DMS114 treated with DMSO at 0.1 percent for 48 hours (cell line): ENCODE data around the gene PARP6.
A peak's percentile ranks its signal among the peaks of the same experiment; 100 is the strongest.

Experiments
- DNase-seq: peaks from one replicate; lab custom pipeline; 2025; ENCODE audit not compliant: unreplicated experiment; lab: John Stamatoyannopoulos, UW

PARP6 gene

DNA sequence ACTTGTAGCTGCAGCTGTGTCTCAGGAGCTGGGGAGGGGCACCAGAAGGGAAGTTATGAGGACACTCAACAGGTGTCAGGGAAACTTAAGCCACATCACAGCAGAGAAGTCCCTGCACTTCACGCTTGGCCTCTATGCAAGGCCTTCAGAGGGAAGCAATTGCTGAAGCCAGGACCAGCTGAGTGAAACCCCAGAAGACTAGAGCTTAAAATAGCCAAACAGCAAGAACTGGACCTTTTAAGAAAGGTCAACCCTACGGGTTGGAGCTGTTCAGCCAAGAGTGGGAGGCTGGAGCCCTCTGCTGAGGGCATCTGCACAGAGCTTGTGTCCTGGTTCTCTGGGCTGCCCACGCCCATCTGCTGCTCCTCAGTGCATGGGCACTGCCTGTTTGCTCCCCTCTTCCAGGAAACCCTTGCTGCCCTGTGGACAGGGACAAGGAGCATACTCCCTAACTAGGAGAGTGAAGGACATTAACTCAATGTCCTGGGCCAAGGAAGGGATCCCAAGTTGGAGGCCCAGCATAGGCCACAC lies 70.9 kb downstream of the PARP6 start:
- DNase-seq = no peak

DNA sequence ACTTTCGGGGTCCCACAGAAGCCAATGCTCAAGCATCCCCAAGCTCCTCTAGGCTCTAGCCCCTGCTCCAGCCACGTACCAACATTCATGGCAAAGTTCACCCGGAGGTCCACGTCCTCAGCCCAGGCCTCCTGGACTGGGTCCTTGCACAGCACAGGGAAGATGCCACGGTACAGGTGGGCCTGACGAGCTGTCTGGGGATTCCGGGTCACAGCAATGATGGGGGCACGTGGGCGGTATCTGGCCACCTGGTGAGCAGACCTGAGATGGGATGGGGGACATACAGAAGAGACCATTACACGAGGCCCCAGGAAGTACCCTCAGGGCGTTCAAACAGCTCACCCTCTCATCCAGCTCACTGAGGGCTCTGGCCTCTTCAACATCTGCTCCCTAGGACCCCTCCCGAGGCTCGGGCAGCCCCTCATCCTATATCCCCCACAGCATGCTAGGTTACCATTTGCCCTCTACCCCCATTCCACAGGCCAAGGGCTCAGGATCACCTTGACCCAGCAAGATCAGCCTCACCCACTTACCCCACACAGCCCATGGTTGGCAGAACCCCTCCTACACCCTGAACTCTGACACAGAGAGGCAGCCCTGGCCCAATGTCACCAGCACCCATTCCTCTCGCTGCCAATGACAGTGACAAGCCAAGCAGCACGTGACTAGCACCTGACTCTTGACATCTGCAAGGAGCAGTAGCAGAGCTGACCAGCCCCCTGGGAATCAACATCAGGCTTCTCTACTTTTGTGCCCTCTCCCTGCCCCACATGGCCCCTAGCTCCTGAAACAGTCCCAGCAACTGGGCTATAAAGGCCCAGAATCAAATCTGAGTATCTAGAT lies 71.7 kb downstream of the PARP6 start:
- no peak for DNase-seq

DNA sequence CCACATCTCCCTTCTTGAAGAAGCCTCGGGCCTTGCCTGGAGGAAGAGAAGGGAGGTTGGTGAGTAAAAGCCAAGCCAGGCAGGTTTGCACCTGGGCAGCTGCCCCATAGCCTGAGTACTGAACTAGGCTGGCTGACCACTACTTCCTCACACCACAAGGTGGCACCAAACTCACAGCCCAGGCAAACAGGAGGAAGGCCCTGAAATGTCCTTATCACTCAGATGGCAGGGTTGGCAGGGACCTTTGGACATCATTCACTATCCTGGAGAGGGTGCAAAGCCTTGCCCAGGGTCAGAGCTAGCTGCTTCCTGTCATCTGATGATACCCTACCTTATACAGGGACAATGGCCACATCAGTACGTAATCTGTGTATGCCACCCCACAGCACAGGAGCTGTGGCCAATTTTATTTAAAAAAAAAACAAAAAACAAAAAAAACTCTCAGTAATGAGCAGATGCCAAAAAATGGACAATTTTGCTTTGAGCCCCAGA lies 72.6 kb downstream of the PARP6 start:
- DNase-seq = peak; percentile 62

DNA sequence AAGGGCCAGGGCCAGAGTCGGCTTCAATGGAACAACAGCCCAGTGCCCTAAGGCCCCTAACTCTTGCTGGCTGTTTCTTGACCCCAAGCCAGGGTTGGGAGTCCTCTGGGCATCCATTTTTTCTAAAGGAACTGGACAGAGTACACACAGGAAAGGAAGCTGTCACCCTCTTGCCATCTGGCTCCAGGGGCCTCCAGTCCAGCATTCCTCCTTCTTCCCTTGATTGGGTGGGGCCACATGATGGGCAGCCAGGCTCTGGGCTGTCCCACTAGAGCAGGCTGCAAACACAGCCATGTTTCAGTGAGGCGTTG lies 73.2 kb downstream of the PARP6 start:
- DNase-seq = no peak

DNA sequence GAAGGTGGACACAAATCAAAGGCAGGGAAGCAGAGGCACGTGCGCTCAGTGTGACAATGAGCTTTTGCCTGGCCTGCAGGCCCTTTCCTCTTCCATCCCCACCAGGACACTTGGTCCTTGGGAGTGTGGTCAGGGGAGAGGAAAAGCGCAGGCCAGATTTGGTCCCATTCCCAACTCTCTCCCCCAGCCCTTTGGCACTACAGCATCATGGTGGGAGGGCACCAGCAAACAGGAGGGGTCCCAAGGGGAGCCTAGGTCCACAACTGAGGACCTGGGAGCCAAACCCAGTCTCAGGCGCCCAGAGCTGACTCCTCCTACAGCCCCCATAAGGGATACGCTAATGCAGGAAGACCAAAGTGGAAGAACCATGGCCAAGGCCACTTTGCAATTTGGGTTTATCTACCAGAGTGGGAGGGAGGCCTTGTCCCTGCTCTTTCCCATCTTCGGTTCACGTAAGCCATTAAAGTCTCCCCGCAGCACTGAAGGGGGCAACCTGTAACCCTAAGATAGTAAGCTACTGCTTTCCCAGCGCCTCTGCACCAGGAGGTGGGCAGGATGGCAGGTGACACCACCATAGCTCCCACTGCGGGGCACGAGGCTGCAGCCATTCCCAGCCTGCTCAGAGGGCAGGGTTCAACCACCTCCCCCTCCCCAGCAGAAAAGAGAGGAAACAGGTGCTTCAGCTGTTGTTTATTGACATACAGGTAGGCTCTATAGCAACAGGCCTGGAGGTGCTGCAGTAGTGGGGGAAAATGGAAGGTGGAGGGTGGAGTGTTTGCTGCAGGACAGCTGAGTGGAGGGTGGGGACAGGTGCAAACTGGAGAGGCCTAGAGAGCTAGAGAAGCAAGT lies 73.8 kb downstream of the PARP6 start:
- DNase-seq = no peak

DNA sequence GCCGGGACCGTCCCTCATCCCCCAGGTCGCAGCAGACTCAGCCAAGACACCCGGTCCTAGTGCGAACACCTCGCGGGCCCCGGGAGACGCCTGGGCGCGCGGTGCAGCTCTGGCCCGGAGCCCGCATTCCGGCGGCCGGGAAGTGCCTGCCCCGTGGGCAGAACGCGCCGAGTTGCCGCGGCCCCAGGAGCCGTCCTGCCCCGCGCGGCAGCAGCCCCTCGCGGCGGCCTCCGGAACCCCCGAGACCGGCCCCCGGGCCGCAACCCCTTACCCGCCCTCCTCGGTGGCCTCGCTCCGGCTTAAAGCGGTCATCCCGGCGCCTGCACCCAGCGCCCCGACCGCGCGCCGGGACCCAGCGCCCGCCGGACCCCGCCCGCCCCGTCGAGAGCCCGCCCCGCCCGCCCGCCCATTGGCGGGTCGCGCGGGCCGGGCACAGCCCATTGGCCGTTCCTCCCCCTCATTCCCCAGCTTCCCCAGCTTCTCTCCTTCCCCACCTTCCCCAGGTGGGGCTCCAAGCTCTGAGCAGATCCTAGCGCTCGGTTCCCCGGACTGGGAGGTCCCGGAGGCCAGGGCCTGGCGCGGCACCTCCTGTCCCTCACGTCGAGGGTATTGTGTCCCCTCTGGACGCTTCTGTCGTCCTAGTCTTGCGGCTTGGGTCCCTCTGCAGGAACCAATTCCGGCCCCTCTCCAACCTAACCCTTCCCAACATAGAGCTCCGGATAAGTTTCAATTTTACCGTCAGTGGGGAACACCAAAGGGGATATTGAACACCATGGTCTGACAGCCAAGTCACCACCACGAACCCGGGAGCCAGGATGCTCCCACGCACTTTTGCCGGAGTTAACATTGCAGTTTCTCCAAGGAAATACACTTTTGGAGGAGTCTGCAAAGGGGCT lies 74.6 kb downstream of the PARP6 start, which contains the start of gene GRAMD2A:
Gene GRAMD2A, minus strand, starts transcription at position 328 of the 896 bp plus-strand sequence.
- DNase-seq = no peak

DNA sequence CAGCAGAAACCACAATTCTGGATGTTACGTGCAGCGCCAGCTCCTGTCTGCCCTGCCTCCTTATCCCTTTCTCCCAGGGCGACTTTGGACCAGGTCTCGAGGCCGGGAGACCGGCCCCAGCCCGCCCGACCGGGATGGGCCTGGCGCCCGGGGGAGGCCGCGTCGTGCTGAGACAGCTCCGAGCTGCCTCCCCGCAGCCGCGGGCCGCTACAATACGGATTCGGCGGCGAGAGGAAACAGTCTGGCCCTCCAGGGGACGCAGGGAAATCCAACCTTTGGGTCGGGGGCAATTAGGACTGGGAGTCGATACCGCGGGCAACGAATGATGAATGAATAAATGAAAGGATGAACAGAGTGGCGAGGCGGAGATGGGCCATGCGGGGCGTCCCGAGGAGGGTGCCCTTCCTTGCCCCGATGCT lies 75.3 kb downstream of the PARP6 start:
- DNase-seq = no peak

DNA sequence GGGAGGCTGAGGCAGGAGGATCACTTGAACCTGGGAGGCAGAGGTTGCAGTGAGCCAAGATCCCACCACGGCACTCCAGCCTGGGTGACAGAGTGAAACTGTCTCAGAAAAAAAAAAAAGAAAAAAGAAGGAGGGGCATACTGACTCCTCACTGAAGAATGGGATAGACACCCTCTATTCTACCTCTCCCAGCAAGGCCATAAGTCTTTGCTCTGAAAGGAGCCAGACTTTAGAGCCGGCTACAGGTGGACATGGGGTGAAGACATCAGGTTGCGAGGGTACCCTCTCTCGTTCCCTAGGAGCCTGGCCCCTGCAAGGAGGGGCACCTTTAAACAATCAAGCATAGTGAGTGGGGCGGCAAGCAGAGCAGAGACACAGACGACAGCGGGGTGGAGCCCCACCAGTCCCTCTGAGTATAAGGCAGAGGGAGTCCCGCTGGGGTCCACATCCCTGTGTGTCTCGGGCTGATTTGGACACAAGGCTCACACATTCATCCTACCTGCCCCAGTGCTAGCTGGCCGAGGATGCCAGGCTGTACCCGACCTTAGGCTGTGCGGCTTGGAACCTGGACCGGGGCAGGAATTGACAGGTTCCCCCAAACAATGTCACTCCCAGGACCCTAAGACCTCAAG lies 75.8 kb downstream of the PARP6 start:
- DNase-seq = no peak

DNA sequence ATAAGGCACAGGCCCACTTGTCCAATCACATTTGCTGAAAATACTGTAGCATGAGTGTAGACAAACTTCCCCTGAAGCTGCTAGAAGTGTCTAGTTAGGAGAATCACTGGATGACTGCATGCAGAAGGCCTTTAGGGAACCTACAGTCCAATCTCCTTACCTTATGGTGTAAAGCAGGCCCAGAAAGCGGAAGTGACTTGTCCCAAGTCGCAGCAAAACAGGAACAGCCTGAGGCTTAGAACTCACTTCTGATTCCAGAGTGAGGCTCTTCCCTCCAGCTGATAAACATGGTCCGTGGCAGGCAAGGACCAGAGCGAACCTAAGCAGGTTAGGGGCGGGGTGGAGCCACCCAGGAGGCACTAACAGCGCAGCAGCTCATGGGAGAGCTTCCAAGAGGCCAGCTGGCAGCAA lies 77.2 kb downstream of the PARP6 start:
- no peak for DNase-seq

DNA sequence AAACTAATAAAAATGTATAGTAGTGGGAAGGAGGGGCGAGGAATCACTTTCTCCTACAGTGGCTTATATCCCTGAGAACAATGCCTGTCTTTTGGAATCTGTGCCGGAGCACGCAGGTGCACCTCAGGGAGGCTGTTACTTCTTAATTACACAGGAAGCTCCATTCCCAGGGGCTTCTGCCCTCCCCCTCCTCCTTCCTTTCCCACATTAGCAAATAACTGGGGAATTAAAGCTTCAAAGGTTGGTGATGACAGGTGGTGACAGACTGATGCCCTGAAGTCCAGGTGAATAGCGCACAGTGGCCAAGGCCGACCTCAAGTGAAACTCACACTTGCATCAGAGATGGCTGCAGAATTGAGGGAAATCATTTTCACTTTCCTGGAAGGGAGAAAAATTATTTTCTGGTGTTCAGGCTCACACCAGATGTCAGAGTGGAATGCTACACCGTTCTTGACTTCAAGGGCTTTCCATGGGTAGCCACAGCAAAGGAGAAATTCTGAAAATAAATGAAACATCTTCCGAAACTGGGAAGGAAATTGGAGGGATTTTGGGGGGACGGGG lies 78.4 kb downstream of the PARP6 start:
- DNase-seq = no peak

DNA sequence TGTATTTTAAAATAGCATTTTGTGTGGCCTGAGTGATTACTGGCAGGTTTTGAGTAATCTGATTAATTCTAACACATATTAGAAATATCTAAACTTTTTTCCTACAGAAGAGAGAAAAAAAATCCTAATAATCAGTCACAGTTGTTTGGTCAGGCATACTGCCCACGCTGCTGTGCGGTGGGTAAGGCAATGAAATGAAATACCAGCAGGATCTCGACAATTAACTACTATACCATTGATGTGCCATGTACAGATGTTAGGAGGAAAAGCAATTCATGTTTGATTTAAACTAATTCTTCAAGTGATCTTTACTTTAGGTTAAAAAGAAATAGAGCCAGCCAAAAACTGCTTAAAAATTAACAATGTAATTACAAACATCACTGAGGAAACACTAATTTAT lies 79.9 kb downstream of the PARP6 start:
- no peak for DNase-seq
